Measurements from ENCODE around the gene ZP4. TPM values are rescaled to one million over a fixed set of nuclear protein-coding genes. Genes with fewer than 3 reads are reported as not detected.

ZP4 gene
- total and polyA plus RNA-seq, 2 of the 13 experiments (the other 11 are each of a cell fraction or from before 2014, with no cell fraction given), result not detected

DNA sequence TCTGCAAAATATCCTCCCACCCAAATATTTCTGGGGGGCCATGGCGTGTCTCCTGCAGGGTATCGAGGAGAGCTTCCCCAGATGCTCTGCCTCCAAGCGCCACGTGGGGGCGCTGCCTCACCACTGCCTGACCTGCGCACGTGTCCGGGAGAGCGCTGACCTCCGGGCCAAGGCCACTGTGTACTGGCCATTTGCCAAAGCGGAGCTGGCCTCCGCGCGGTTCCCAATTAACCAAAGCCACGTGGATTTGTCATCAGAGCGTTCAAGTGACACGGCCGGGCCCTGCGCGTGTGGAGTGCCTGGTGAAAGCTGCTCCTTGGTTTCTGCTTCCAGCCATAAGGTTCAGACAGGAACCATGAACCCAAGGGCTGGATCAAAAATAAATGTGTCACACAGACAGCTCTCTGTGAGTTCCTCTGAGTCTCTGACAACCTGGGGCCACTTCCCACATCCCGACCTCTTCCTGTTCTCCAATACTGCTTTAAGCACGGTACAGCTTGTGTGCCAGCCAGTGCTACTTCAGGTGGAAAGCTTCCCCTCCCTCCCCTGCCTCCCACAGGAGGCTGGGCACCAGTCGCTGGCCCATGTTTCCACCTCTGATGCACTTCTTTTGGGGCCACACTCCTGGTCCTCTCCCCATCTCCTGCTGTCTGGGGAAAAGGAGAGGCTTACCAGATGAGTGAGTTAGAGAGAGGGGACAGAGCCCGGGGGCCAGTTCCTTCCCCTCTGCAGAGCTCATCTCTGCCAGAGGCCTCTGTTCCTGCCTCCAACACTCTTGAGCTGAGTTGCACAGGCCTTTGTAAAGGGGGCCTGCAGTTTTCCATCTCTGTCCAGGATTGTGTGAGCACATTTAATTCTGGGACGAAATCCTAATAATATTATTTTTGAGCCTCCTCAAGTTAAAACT lies 26.1 kb downstream of the ZP4 start (continued):
- TF ChIP-seq RARA (CRISPR knock-in tag; IDR thresholded peaks at IDR 0.05) (peak; percentile 95), ZNF609 (CRISPR knock-in tag; IDR thresholded peaks at IDR 0.05; ENCODE audit: borderline replicate concordance) (peak; percentile 27; the same call in 1 of the 2 replicates), BCLAF1 (IDR thresholded peaks at IDR 0.05) (no peak), ZNF205 (CRISPR knock-in tag; IDR thresholded peaks at IDR 0.05) (peak; percentile 63; the same call in 1 of the 2 replicates), ZBTB7B (CRISPR knock-in tag; IDR thresholded peaks at IDR 0.05) (no peak), ATF7 (IDR thresholded peaks at IDR 0.05) (no peak), ATF7 (CRISPR knock-in tag; IDR thresholded peaks at IDR 0.05) (no peak), ZNF761 (CRISPR knock-in tag; conservative IDR thresholded peaks at IDR 0.05) (no peak), ZNF513 (CRISPR knock-in tag; conservative IDR thresholded peaks at IDR 0.05) (no peak), SP4 (CRISPR knock-in tag; IDR thresholded peaks at IDR 0.05) (0 out of 2 replicates have a peak, but pooled peaks have one; percentile 33), ZNF335 (CRISPR knock-in tag; IDR thresholded peaks at IDR 0.05) (no peak), RERE (CRISPR knock-in tag; IDR thresholded peaks at IDR 0.05; ENCODE audit: low read depth) (peak; percentile 65; the same call in 1 of the 2 replicates)

Measured in HepG2 (cell line).